NK-92 (cell line): ENCODE data around the gene IL4.
"Not testable (repeated sequence)": the region's sequence is repeated elsewhere in the genome, so short reads cannot be mapped to it uniquely, and the experiment has no call there.

Experiments
- DNase-seq: peaks from one replicate; lab custom pipeline; 2025; ENCODE audit not compliant: unreplicated experiment; lab: John Stamatoyannopoulos, UW

Gene IL4

GRCh38 chr5:132689513-132689912 is 15.7 kb downstream of the IL4 start:
- DNase-seq, result no peak

GRCh38 chr5:132690156-132690555 is 16.4 kb downstream of the IL4 start:
- no peak for DNase-seq

- DNase-seq, result not testable (repeated sequence)
These were observed 18.2 kb downstream of the IL4 start for GRCh38 chr5:132691755-132692631.

- no peak for DNase-seq
These were observed 18.8 kb downstream of the IL4 start for GRCh38 chr5:132692632-132692967.

- DNase-seq, result no peak
These were observed 22.2 kb downstream of the IL4 start for GRCh38 chr5:132695956-132696355.

- no peak for DNase-seq
These were observed 31.1 kb downstream of the IL4 start for GRCh38 chr5:132704875-132705274.

GRCh38 chr5:132708645-132709044 is 34.9 kb downstream of the IL4 start:
- no peak for DNase-seq

- DNase-seq, result no peak
These were observed 40.9 kb downstream of the IL4 start for GRCh38 chr5:132714456-132715307.

GRCh38 chr5:132718544-132719312 is 44.9 kb downstream of the IL4 start:
- DNase-seq, result no peak

- no peak for DNase-seq
These were observed 52.0 kb downstream of the IL4 start for GRCh38 chr5:132725745-132726144.

- DNase-seq, result no peak
These were observed 56.1 kb downstream of the IL4 start for GRCh38 chr5:132729896-132730295.
